Mesenchymal stem cell (in vitro differentiated cells and primary cell): ENCODE data around the gene SNAPC4.
A peak's percentile ranks its signal among the peaks of the same experiment; 100 is the strongest.

Experiments used
- DNase-seq: peaks from one replicate; pipeline ENCODE4 v3.0.0-alpha.2; 2013
- H2AFZ ChIP-seq: one replicate; pipeline ENCODE4 v1.6.1; 2013; ENCODE audit warnings: low read depth, mild to moderate bottlenecking, control low read depth, inconsistent platforms, low read length, moderate library complexity
- H2AK5ac ChIP-seq: 2 replicates; pipeline ENCODE4 v1.6.1; 2013; ENCODE audit warnings: low read length, moderate library complexity, mild to moderate bottlenecking, inconsistent platforms; ENCODE audit not compliant: severe bottlenecking
- H2BK120ac ChIP-seq: one replicate; pipeline ENCODE4 v1.6.1; 2013; ENCODE audit warnings: low read depth, mild to moderate bottlenecking, inconsistent platforms, low read length, moderate library complexity
- H2BK12ac ChIP-seq, 2 experiments: one replicate each; pipeline ENCODE4 v1.6.1; 2013; ENCODE audit warnings: inconsistent platforms in 2 of 2, low read length in 2 of 2, mild to moderate bottlenecking in 2 of 2, moderate library complexity in 2 of 2, control low read depth in 1 of 2
- H2BK15ac ChIP-seq: one replicate; pipeline ENCODE4 v1.6.1; 2013; ENCODE audit warnings: mild to moderate bottlenecking, low read depth, inconsistent platforms; ENCODE audit not compliant: poor library complexity, severe bottlenecking
- H2BK5ac ChIP-seq: 2 replicates; pipeline ENCODE4 v1.6.1; 2013; ENCODE audit warnings: low read depth, mild to moderate bottlenecking, low read length, control low read depth, inconsistent platforms; ENCODE audit not compliant: poor library complexity, severe bottlenecking
- H3K14ac ChIP-seq, 2 experiments: one replicate each; pipeline ENCODE4 v1.6.1; 2013; ENCODE audit warnings: inconsistent platforms in 2 of 2, low read length in 2 of 2, control low read depth in 1 of 2, mild to moderate bottlenecking in 1 of 2, moderate library complexity in 1 of 2
- H3K18ac ChIP-seq, 2 experiments: one replicate each; pipeline ENCODE4 v1.6.1; 2013; ENCODE audit warnings: inconsistent platforms in 2 of 2, low read length in 2 of 2, control low read depth in 1 of 2, low read depth in 1 of 2, mild to moderate bottlenecking in 1 of 2
- H3K23ac ChIP-seq, 2 experiments: one replicate each; pipeline ENCODE4 v1.6.1; 2013; ENCODE audit warnings: inconsistent platforms in 2 of 2, low read length in 2 of 2, mild to moderate bottlenecking in 2 of 2, moderate library complexity in 2 of 2, control low read depth in 1 of 2
- H3K27ac ChIP-seq: 2 replicates; pipeline ENCODE4 v1.5.1; 2013; ENCODE audit warnings: mild to moderate bottlenecking, moderate library complexity, low read length, control low read depth, inconsistent platforms; ENCODE audit not compliant: poor library complexity, severe bottlenecking
- H3K27me3 ChIP-seq, 2 experiments: 2 replicates each; pipeline versions ENCODE4 v1.6.1 to v1.7.0; 2013; ENCODE audit warnings: low read length in 2 of 2, mild to moderate bottlenecking in 2 of 2, moderate library complexity in 2 of 2, control low read depth in 1 of 2, inconsistent platforms in 1 of 2; ENCODE audit not compliant: control insufficient read depth in 1 of 2, insufficient read depth in 1 of 2
- H3K36me3 ChIP-seq, 2 experiments: 2 replicates each; pipeline versions ENCODE4 v1.6.1 to v1.7.0; 2013; ENCODE audit warnings: low read length in 2 of 2, control low read depth in 1 of 2, inconsistent platforms in 1 of 2, low read depth in 1 of 2, mild to moderate bottlenecking in 1 of 2; ENCODE audit not compliant: insufficient read depth in 2 of 2, control insufficient read depth in 1 of 2
- H3K4ac ChIP-seq, 2 experiments: one replicate each; pipeline ENCODE4 v1.6.1; 2013; ENCODE audit warnings: inconsistent platforms in 2 of 2, low read length in 2 of 2, mild to moderate bottlenecking in 2 of 2, moderate library complexity in 2 of 2, control low read depth in 1 of 2, low read depth in 1 of 2
- H3K4me1 ChIP-seq: 2 replicates; pipeline ENCODE4 v1.6.1; 2013; ENCODE audit warnings: low read depth, low read length, control low read depth; ENCODE audit not compliant: control insufficient read depth, insufficient read depth
- H3K4me2 ChIP-seq: 2 replicates; pipeline ENCODE4 v1.6.1; 2013; ENCODE audit warnings: low read length, mild to moderate bottlenecking, inconsistent platforms; ENCODE audit not compliant: poor library complexity, severe bottlenecking
- H3K4me3 ChIP-seq, 2 experiments: 2 replicates each; pipeline versions ENCODE4 v1.5.1 to v1.7.0; 2013; ENCODE audit warnings: low read length in 2 of 2, mild to moderate bottlenecking in 2 of 2, control low read depth in 1 of 2, low read depth in 1 of 2; ENCODE audit not compliant: insufficient read depth in 1 of 2
- H3K79me1 ChIP-seq: replicated peaks from 2 replicates; pipeline ENCODE4 v1.6.1; 2013; ENCODE audit warnings: mild to moderate bottlenecking, control low read depth, low read length, inconsistent platforms; ENCODE audit not compliant: poor library complexity, severe bottlenecking
- H3K9ac ChIP-seq: 2 replicates; pipeline ENCODE4 v1.7.0; 2013; ENCODE audit warnings: mild to moderate bottlenecking, low read length, moderate library complexity
- H3K9me3 ChIP-seq: 2 replicates; pipeline ENCODE4 v1.7.0; 2013; ENCODE audit warnings: mild to moderate bottlenecking, low read length; ENCODE audit not compliant: control insufficient read depth
- H4K8ac ChIP-seq: one replicate; pipeline ENCODE4 v1.6.1; 2013; ENCODE audit warnings: inconsistent platforms, mild to moderate bottlenecking, low read length, moderate library complexity
- H4K91ac ChIP-seq: one replicate; pipeline ENCODE4 v1.6.1; 2013; ENCODE audit warnings: mild to moderate bottlenecking, low read length, inconsistent platforms
- WGBS: methylation state at CpG from one replicate; pipeline ENCODE4 v1.1.7; 2013; ENCODE audit warnings: mixed read lengths; 5-methylcytosine and 5-hydroxymethylcytosine counted together

Gene SNAPC4

GRCh38 chr9:136381966-136382513, 17.9 kb downstream of the SNAPC4 start:
- Histone ChIP-seq H2AFZ (no peak overlapping the region), H3K18ac (no peak overlapping the region), H2BK5ac (no peak overlapping the region), H3K9me3 (no peaks in the 10 kb centered on the region), H3K36me3 (peaks cover 88 to 92% of the 10 kb centered on the region in 2 experiments), H3K14ac (no peak overlapping the region), H2BK15ac (no peak overlapping the region), H3K9ac (no peak overlapping the region), H3K23ac (no peak overlapping the region), H2BK120ac (no peak overlapping the region), H4K91ac (peak overlapping the region; percentile 2), H3K4me2 (no peak overlapping the region), H3K4me1 (no peaks in the 10 kb centered on the region), H3K27me3 (no peaks in the 10 kb centered on the region), H2BK12ac (no peak overlapping the region), H3K4me3 (no peak overlapping the region), H3K79me1 (peaks cover 23% of the 10 kb centered on the region), H4K8ac (no peak overlapping the region), H3K4ac (no peak overlapping the region), H3K27ac (no peak overlapping the region), H2AK5ac (no peak overlapping the region)
- WGBS, result 95% methylated on average over 25 of the region's 25 CpGs
- DNase-seq, result no peak

DNA sequence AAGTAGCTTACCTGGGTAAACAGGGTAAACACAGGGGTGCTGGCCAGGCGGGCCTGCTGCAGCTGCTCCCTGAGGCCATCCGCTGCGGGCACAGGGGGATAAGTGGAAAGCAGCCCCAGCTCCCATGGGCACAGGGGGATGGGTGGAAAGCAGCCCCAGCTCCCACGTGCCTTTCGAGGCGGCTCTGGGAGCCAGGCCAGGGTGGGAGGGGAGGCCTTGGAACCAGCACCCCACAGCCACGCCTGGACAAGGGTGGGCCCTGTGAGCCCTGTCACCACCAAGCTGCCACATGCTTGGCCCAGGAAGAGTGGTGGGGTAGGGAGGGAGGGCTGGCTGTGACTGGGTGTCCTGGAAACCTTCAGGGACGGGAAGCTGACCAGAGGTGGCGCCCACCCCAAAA, 18.7 kb downstream of the SNAPC4 start:
- Histone ChIP-seq H3K23ac (no peak overlapping the region), H3K9me3 (no peaks in the 10 kb centered on the region), H4K8ac (no peak overlapping the region), H3K18ac (no peak overlapping the region), H2AFZ (no peak overlapping the region), H4K91ac (no peak overlapping the region), H3K4me3 (no peak overlapping the region), H2BK120ac (no peak overlapping the region), H2BK5ac (no peak overlapping the region), H3K4ac (no peak overlapping the region), H3K4me2 (no peak overlapping the region), H3K9ac (no peak overlapping the region), H3K4me1 (no peaks in the 10 kb centered on the region), H3K36me3 (peaks cover 90 to 93% of the 10 kb centered on the region in 2 experiments), H3K79me1 (peaks cover 22% of the 10 kb centered on the region), H3K14ac (no peak overlapping the region), H2BK15ac (no peak overlapping the region), H3K27me3 (no peaks in the 10 kb centered on the region), H2AK5ac (no peak overlapping the region), H3K27ac (no peak overlapping the region), H2BK12ac (no peak overlapping the region)
- WGBS, result 93% methylated on average over 7 of the region's 9 CpGs
- DNase-seq, result no peak

DNA sequence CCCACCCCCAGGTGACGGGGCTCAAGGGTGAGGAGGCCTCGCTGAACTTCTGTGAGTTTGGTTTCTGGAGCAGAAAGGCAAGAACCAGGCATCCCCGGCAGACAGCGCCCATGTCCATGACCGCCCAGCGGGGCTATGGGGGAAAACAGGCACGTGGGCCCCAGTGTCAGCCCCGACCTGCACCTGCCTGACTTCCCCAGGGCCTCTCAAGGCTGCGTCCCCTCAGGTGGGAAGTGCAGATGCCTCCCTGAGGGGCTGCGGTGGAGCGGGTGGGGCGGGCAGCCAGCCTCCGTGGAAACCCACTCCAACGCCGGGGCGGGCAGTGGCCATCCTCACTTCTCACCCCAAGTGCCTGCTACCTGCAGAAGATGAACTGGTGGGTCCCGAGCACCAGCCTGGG, 19.6 kb downstream of the SNAPC4 start:
- Histone ChIP-seq H4K8ac (no peak overlapping the region), H3K9ac (no peak overlapping the region), H3K4ac (no peak overlapping the region), H2BK120ac (no peak overlapping the region), H4K91ac (no peak overlapping the region), H2BK5ac (no peak overlapping the region), H3K23ac (no peak overlapping the region), H3K79me1 (peaks cover 22% of the 10 kb centered on the region), H3K4me3 (no peak overlapping the region), H2AK5ac (no peak overlapping the region), H2BK12ac (no peak overlapping the region), H3K14ac (no peak overlapping the region), H3K27me3 (no peaks in the 10 kb centered on the region), H2AFZ (no peak overlapping the region), H3K4me2 (no peak overlapping the region), H3K36me3 (peaks cover 90 to 96% of the 10 kb centered on the region in 2 experiments), H3K4me1 (peaks cover 5% of the 10 kb centered on the region), H3K27ac (no peak overlapping the region), H3K9me3 (no peaks in the 10 kb centered on the region), H3K18ac (no peak overlapping the region), H2BK15ac (no peak overlapping the region)
- no peak for DNase-seq
- 97% methylated on average over 17 of the region's 17 CpGs for WGBS

- Histone ChIP-seq H2AFZ (no peak overlapping the region), H3K79me1 (peaks cover 18% of the 10 kb centered on the region), H3K27me3 (no peaks in the 10 kb centered on the region), H3K14ac (no peak overlapping the region), H3K4ac (no peak overlapping the region), H3K4me3 (no peak overlapping the region), H4K91ac (no peak overlapping the region), H3K27ac (no peak overlapping the region), H3K4me1 (peaks cover 5% of the 10 kb centered on the region), H3K4me2 (no peak overlapping the region), H3K9ac (no peak overlapping the region), H2BK12ac (no peak overlapping the region), H3K18ac (no peak overlapping the region), H3K9me3 (no peaks in the 10 kb centered on the region), H2BK15ac (no peak overlapping the region), H3K23ac (no peak overlapping the region), H2BK5ac (no peak overlapping the region), H3K36me3 (peaks cover 90 to 98% of the 10 kb centered on the region in 2 experiments), H4K8ac (no peak overlapping the region), H2BK120ac (no peak overlapping the region), H2AK5ac (no peak overlapping the region)
- WGBS, result 91% methylated on average over 11 of the region's 11 CpGs
- DNase-seq, result no peak
Observed at GRCh38 chr9:136379891-136380290, 20.1 kb downstream of the SNAPC4 start.
